Naive B cell (primary cell): ENCODE data around the gene PRMT9. TPM values are rescaled to one million over a fixed set of nuclear protein-coding genes. Genes with fewer than 3 reads are reported as not detected.
A peak's percentile ranks its signal among the peaks of the same experiment; 100 is the strongest.

Experiments
- ATAC-seq, 2 donors: fragments of 150-1000 bp; cut with Tn5 transposase; 2 replicates each; pipeline ENCODE4 v1.10.0; 2021; ENCODE audit warnings: low read depth in 2 of 2, mild to moderate bottlenecking in 2 of 2, moderate library complexity in 2 of 2
- DNase-seq: peaks from one replicate; pipeline ENCODE4 v3.0.0; 2022
- H3K27ac Mint-ChIP-seq, 6 donors: one replicate each; pipeline ENCODE4 v1.8.0; 2020 to 2022; ENCODE audit warnings: mild to moderate bottlenecking in 6 of 6, mixed read lengths in 6 of 6, moderate library complexity in 5 of 6, inconsistent platforms in 2 of 6
- H3K27me3 Mint-ChIP-seq, 3 donors: one replicate each; pipeline ENCODE4 v1.8.0; 2021 to 2022; ENCODE audit warnings: mixed read lengths in 3 of 3, mild to moderate bottlenecking in 1 of 3
- H3K36me3 Mint-ChIP-seq, 2 donors: one replicate each; pipeline ENCODE4 v1.8.0; 2020 to 2022; ENCODE audit warnings: mixed read lengths in 2 of 2, inconsistent platforms in 1 of 2, mild to moderate bottlenecking in 1 of 2
- H3K4me1 Mint-ChIP-seq, 3 donors: one replicate each; pipeline ENCODE4 v1.8.0; 2020 to 2022; ENCODE audit warnings: mixed read lengths in 3 of 3, inconsistent platforms in 1 of 3, mild to moderate bottlenecking in 1 of 3, moderate library complexity in 1 of 3
- H3K4me3 Mint-ChIP-seq, 8 donors: one replicate each; pipeline ENCODE4 v1.8.0; 2020 to 2022; ENCODE audit warnings: mild to moderate bottlenecking in 8 of 8, mixed read lengths in 8 of 8, moderate library complexity in 8 of 8, inconsistent platforms in 2 of 8
- H3K9me3 Mint-ChIP-seq, 7 donors: one replicate each; pipeline ENCODE4 v1.8.0; 2020 to 2022; ENCODE audit warnings: mixed read lengths in 7 of 7, mild to moderate bottlenecking in 5 of 7, inconsistent platforms in 2 of 7, moderate library complexity in 1 of 7
- polyA plus RNA-seq, 6 donors: library from polyadenylated mRNA; unstranded; fragments of 300-500 nt; fragmentation: Illumina TruSeq; gene quantifications; one replicate each; pipeline ENCODE4 v1.2.3, GENCODE V29; 2021; ENCODE audit warnings: low read depth in 6 of 6

PRMT9 gene
- polyA plus RNA-seq, 6 donors from 2014 or later = 0.55 to 5.7 (median 4.8) TPM

DNA sequence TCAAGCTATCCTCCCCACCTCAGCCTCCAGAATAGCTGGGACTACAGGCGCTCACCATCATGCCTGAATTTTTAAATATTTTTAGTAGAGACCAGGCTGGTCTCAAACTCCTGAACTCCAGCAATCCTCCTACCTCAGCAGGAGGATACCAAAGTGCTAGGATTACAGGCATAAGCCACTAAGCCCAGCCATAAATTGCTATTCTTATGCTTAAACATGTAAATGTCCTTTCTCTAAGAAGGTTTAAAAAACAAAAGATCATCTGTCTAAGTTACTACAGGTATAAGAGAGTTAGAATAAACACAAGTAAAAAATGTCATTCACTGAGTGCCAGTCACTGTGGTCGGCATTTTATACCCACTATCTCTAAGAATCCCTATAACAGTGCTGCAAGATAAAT lies 28.3 kb downstream of the PRMT9 start:
- H3K36me3 Mint-ChIP-seq = peaks cover 16 to 20% of the 10 kb centered on the region in 2 donors
- H3K9me3 Mint-ChIP-seq = no peaks in the 10 kb centered on the region
- H3K27ac Mint-ChIP-seq = no peak overlapping the region
- ATAC-seq (no peak), DNase-seq (no peak)
- H3K4me1 Mint-ChIP-seq = peaks cover 0 to 11% (median 9%) of the 10 kb centered on the region in 3 donors
- H3K27me3 Mint-ChIP-seq = no peaks in the 10 kb centered on the region
- no peak overlapping the region for H3K4me3 Mint-ChIP-seq

DNA sequence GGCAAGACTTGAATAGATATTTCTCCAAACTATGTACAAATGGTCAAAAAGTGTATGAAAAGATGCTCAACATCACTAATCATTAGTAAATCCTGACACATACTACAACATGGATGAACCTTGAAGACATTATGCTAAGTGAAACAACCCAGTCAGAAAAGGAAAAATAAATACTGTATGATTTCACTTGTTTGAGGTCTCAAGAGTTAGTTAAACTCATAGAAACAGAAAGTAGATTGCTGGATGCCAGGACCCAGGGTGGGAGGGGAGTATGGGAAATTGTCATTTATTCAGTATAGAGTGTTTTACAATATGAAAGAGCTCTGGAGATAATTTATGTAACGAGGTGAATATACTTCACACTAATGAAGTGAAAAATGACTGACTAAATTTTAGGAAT lies 32.4 kb downstream of the PRMT9 start:
- DNase-seq (no peak), ATAC-seq (no peak)
- peaks cover 24 to 31% of the 10 kb centered on the region in 2 donors for H3K36me3 Mint-ChIP-seq
- no peaks in the 10 kb centered on the region for H3K9me3 Mint-ChIP-seq
- H3K27me3 Mint-ChIP-seq = no peaks in the 10 kb centered on the region
- no peak overlapping the region for H3K27ac Mint-ChIP-seq
- no peak overlapping the region for H3K4me3 Mint-ChIP-seq
- H3K4me1 Mint-ChIP-seq = peaks cover 13 to 26% (median 18%) of the 10 kb centered on the region in 3 donors

DNA sequence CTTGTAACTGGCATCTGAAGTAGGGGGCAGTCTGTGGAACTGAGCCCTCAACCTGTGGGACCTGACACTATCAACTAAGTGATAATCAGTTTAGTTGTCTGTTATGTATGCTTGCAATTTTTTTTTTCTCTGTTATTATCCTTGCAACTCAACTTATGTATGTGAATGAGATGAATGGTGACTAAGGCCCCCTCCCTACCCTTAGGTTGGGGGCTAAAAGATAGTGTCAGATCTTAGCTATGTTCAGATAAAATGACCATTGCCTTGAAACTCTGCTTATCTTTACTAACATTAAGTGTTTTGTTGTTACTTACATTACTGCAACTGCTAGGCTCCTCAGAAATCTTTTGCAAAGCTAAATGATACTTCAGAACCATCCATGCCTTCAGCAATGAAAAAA lies 35.3 kb downstream of the PRMT9 start:
- Mint-ChIP-seq H3K36me3 (peaks cover 17 to 18% of the 10 kb centered on the region in 2 donors), H3K4me3 (no peak overlapping the region), H3K27ac (no peak overlapping the region), H3K4me1 (peaks cover 15 to 26% (median 21%) of the 10 kb centered on the region in 3 donors), H3K9me3 (no peaks in the 10 kb centered on the region), H3K27me3 (no peaks in the 10 kb centered on the region)
- no peak for DNase-seq
- ATAC-seq = no peak

DNA sequence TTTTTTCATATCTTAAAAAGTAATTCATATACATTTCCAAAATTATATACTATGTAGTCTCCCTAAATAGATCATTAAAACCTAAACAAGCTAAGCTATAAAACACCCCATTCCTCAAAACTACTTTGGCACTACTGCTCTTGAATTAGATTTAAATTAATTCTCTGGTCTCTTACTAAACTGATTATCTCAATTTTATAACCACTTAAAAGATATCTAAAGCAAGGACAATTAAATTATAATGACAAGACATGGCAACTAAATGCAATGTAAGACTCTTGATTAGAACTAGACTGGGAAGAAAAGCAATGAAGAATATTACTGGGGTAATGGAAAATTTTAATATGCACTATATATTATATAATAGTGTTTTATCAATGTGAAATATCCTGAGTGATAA lies 38.9 kb downstream of the PRMT9 start:
- H3K27ac Mint-ChIP-seq = no peak overlapping the region
- ATAC-seq (no peak), DNase-seq (no peak)
- no peaks in the 10 kb centered on the region for H3K27me3 Mint-ChIP-seq
- H3K9me3 Mint-ChIP-seq = peaks cover 0 to 1% (median 0%) of the 10 kb centered on the region in 7 donors
- H3K36me3 Mint-ChIP-seq = peaks cover 23 to 37% of the 10 kb centered on the region in 2 donors
- H3K4me1 Mint-ChIP-seq = peaks cover 12 to 24% (median 15%) of the 10 kb centered on the region in 3 donors
- no peak overlapping the region for H3K4me3 Mint-ChIP-seq

DNA sequence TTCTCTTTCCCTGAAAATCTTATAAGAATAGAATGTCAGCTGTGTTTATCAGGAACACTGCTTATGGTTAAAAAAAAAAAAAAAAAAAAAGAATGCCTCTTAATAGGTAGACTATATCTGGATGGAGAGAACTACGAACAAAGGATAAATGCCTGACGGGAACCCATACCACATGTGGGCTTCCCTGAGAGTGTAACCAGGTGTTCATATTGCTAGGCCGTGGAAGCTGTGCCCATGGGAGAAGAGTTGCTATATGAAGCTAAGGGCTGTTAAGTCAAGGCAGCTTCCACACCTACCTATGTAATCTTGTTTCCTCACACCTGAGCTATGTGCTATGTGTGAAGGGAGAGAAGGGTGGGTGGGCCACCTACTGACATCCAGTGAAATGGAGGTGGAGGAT lies 39.5 kb downstream of the PRMT9 start:
- Mint-ChIP-seq H3K27me3 (no peaks in the 10 kb centered on the region), H3K4me1 (peaks cover 17 to 24% (median 18%) of the 10 kb centered on the region in 3 donors), H3K36me3 (peaks cover 23 to 39% of the 10 kb centered on the region in 2 donors), H3K9me3 (peaks cover 0 to 1% (median 0%) of the 10 kb centered on the region in 7 donors), H3K4me3 (no peak overlapping the region), H3K27ac (peak overlapping the region in 1 of 6 donors; percentile 19)
- ATAC-seq (no peak), DNase-seq (no peak)

DNA sequence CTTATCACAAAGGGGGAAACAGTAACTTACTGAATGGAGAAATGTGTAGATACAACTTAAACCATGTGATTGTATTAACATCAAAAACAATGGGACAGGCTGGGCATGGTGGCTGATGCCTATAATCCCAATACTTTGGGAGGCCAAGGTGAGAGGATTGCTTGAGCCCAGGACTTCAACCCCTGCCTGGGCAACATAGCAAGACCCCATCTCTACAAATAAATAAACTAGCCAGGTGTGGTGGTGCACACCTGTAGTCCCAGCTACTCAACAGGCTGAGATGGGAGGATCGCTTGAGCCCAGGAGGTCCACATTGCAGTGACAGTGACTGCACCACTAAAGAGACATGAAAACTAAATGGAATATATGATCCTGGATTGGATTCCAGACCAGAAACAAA lies 40.3 kb downstream of the PRMT9 start:
- no peak overlapping the region for H3K27ac Mint-ChIP-seq
- no peak for DNase-seq
- ATAC-seq = no peak
- H3K36me3 Mint-ChIP-seq = peaks cover 16 to 32% of the 10 kb centered on the region in 2 donors
- peaks cover 15 to 23% (median 18%) of the 10 kb centered on the region in 3 donors for H3K4me1 Mint-ChIP-seq
- H3K27me3 Mint-ChIP-seq = no peaks in the 10 kb centered on the region
- no peak overlapping the region for H3K4me3 Mint-ChIP-seq
- H3K9me3 Mint-ChIP-seq = peaks cover 0 to 1% (median 0%) of the 10 kb centered on the region in 7 donors

DNA sequence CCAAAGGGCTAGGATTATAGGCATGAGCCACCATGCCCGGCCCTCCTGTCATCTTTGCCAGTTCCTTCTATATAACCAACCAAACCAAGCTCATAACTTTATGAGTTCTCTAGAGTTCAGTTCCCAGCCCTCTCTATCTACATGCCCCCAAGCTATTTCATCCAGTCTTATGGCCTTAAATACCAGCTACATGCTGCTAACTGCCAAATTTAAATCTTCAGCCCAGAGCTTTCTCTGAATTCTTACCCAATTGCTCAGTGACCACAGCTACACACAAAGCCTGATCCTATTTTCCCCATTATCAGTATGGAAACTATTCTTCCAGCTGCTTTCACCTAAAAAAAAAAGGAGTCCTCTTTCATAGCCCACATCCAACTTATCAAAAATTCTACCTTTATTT lies 43.6 kb downstream of the PRMT9 start:
- Mint-ChIP-seq H3K4me1 (peaks cover 10 to 15% (median 11%) of the 10 kb centered on the region in 3 donors), H3K27me3 (no peaks in the 10 kb centered on the region), H3K9me3 (peaks cover 0 to 1% (median 0%) of the 10 kb centered on the region in 7 donors), H3K4me3 (no peak overlapping the region), H3K27ac (peak overlapping the region in 3 of 6 donors; percentile 23 to 48 (median 44)), H3K36me3 (peaks cover 30 to 39% of the 10 kb centered on the region in 2 donors)
- DNase-seq = no peak
- no peak for ATAC-seq

DNA sequence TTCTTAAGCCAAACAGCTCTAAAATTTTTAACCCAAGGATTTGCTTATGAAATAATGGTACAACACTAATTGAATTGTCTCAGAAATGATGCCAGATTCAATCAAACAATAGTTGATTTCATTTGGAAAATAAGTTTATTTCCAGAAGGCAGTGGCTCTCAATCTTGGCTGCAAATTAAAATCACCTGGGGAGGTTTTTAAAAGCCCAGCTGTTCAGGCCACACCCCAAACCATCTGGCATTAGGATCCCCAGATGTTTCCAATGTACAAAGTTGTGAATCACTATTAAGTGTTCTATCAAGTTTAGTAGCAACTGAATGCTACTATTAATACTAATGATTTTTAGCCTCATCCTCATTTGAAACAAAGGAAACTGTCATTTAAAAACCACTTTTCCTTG lies 44.6 kb downstream of the PRMT9 start:
- DNase-seq (no peak), ATAC-seq (no peak)
- Mint-ChIP-seq H3K36me3 (peaks cover 38 to 39% of the 10 kb centered on the region in 2 donors), H3K4me1 (peaks cover 10 to 15% (median 10%) of the 10 kb centered on the region in 3 donors), H3K4me3 (no peak overlapping the region), H3K9me3 (peaks cover 0 to 1% (median 0%) of the 10 kb centered on the region in 7 donors), H3K27me3 (no peaks in the 10 kb centered on the region), H3K27ac (peak overlapping the region in 3 of 6 donors; percentile 14 to 90 (median 67))

DNA sequence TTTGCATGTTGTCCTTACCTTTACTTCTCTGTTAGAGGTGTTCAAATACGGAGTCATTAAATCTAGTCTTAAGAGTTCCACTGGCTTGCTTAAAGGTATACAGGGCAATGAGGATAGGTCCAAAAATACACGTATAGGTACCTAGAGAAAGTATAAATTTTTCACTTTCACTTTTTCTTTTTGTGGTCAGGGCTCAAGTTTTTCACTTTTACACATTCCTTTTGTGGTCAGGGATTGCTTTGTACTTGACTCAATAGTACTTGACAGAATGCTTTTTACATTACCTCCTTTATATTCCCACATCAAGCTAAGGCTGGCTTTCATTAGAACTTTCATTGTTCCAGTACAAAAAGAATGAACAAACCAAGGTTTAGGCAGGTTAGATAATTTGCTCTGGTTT lies 45.0 kb downstream of the PRMT9 start:
- Mint-ChIP-seq H3K27ac (peak overlapping the region; percentile 6 to 90 (median 40)), H3K4me1 (peaks cover 10 to 15% (median 10%) of the 10 kb centered on the region in 3 donors), H3K9me3 (peaks cover 0 to 1% (median 0%) of the 10 kb centered on the region in 7 donors), H3K27me3 (no peaks in the 10 kb centered on the region), H3K4me3 (no peak overlapping the region), H3K36me3 (peaks cover 39 to 43% of the 10 kb centered on the region in 2 donors)
- ATAC-seq (no peak), DNase-seq (no peak)

DNA sequence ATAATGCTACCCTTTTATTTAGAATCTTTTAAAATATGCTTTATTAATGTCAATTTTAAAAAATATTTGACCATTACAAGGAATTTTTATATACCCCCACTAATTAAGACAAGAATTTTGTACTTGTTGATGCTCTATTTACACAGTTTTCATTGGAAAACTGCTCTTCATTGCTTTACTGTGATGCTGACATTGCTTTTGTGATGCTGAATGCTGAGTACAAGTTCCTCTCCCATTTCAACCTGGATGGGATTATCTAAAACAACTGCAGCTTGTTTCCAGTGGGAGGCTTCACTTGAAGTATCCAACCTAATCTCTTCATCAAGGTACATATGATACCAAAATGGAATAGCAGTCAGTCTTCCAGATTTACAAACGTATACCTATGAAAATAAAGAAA lies 45.6 kb downstream of the PRMT9 start:
- Mint-ChIP-seq H3K27me3 (no peaks in the 10 kb centered on the region), H3K36me3 (peaks cover 39 to 46% of the 10 kb centered on the region in 2 donors), H3K4me3 (no peak overlapping the region), H3K27ac (peak overlapping the region in 2 of 6 donors; percentile 2 to 13), H3K9me3 (peaks cover 0 to 1% (median 0%) of the 10 kb centered on the region in 7 donors), H3K4me1 (peaks cover 10 to 13% (median 10%) of the 10 kb centered on the region in 3 donors)
- DNase-seq (no peak), ATAC-seq (no peak)

DNA sequence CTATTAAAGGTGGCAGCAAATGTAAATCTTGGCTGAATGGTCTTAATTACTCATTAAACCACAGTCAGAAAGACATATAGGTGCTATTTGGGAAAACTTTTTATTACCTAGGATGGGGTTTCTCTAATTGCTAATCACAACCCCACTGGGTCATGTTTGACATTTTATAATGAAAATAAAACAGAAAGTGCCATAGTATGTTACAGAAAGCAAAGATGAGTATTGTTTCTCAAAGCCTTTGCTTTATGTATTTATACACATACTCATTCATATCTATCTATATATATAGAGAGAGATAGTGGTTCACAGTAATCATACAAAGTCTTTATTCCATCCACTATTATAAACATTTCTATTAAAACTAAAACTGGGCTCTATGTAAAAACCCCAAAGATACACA lies 48.6 kb downstream of the PRMT9 start:
- no peak overlapping the region for H3K27ac Mint-ChIP-seq
- peaks cover 0 to 1% (median 0%) of the 10 kb centered on the region in 7 donors for H3K9me3 Mint-ChIP-seq
- no peak for ATAC-seq
- H3K27me3 Mint-ChIP-seq = no peaks in the 10 kb centered on the region
- peaks cover 4 to 10% (median 10%) of the 10 kb centered on the region in 3 donors for H3K4me1 Mint-ChIP-seq
- DNase-seq = no peak
- H3K4me3 Mint-ChIP-seq = no peak overlapping the region
- H3K36me3 Mint-ChIP-seq = peaks cover 21 to 44% of the 10 kb centered on the region in 2 donors

DNA sequence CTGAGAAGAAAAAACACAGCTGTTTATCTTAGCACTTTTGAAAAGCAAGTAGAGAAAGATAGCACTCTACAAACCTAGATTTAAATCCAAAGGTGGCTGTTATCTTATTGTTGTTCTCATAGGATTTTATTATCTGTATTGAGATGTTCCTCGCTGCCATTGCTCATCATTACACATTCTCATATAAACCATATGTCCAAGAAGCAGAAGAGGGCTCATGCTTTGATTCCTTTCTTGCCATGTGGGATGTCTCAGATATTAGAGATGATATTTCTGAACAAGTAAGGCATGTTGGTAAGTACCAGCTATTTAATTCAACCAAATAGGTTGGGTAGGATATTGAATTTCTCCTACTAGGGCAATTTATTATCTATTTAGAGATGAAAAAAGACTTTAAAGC lies 50.3 kb downstream of the PRMT9 start:
- Mint-ChIP-seq H3K27me3 (no peaks in the 10 kb centered on the region), H3K27ac (no peak overlapping the region), H3K36me3 (peaks cover 17 to 44% of the 10 kb centered on the region in 2 donors), H3K4me3 (no peak overlapping the region), H3K4me1 (no peaks in the 10 kb centered on the region), H3K9me3 (no peaks in the 10 kb centered on the region)
- no peak for ATAC-seq
- no peak for DNase-seq

DNA sequence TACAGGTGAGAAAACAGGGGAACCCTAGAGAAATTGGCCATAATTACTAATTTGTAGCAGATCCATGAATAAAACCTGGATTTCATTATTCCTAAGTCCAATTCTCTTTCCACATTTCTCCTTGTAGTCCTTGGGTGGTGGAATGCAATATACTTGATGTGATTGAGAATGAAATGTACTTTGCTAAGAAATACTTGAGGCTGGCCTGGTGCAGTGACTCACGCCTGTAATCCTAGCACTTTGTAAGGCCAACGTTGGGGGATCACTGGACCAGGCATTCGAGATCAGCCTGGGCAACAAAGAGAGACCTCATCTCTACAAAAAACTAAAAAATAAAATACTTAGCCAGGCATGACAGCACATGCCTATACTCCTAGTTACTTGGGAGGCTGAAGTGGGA lies 50.9 kb downstream of the PRMT9 start:
- Mint-ChIP-seq H3K4me1 (no peaks in the 10 kb centered on the region), H3K9me3 (no peaks in the 10 kb centered on the region), H3K36me3 (peaks cover 17 to 44% of the 10 kb centered on the region in 2 donors), H3K4me3 (no peak overlapping the region), H3K27ac (no peak overlapping the region), H3K27me3 (no peaks in the 10 kb centered on the region)
- DNase-seq = no peak
- ATAC-seq = no peak

DNA sequence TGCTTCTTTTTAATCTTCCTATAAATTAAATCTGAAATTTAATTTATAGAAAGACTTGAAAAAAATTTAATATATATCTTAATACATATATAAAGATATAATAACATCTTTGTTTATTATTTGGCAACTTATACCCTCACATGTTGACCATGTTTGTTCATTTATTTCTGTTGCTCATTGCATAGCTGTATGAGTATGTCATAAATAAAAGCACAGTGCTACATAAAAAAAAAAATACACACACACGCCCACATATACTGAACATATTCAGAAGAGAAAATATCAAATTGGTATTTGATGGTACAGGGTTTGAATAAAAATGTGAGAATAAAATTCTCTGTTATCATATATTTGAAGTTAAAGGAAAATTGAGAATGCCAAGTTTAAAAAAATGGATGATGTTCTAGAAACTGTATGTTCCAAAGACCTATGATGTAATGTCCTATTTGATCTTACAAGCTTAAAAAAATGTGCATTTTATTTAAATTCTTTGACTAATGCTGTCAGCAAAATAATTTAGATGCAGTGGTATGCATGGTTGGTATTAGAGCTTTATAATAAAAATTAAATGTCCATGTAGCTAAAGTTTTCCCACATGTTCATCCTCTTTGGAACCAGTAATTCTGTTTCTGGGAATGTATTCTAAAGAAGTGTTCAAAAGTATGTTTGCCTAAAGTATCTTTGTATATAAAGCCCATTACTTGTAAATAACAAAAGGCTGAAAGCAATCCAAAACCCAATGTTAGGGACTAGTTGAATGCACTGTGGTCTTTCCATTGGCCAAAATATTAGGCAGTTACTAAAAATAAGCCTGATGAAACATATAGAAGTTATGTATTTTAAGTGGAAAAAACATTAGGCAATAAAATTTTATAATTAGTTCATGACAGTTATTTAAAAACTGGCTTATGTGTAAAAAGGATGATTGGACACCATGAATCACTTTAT lies 53.9 kb downstream of the PRMT9 start:
- no peaks in the 10 kb centered on the region for H3K27me3 Mint-ChIP-seq
- H3K27ac Mint-ChIP-seq = peak overlapping the region in 1 of 6 donors; percentile 49
- no peak for ATAC-seq
- H3K9me3 Mint-ChIP-seq = no peaks in the 10 kb centered on the region
- H3K36me3 Mint-ChIP-seq = peaks cover 20 to 43% of the 10 kb centered on the region in 2 donors
- H3K4me1 Mint-ChIP-seq = peaks cover 0 to 5% (median 0%) of the 10 kb centered on the region in 3 donors
- no peak overlapping the region for H3K4me3 Mint-ChIP-seq
- DNase-seq = no peak
